SIG-M5 (cell line): ENCODE measurements around the gene GNG7.
"Not testable (repeated sequence)": the region's sequence is repeated elsewhere in the genome, so short reads cannot be mapped to it uniquely, and the experiment has no call there.

Experiments used
- DNase-seq: peaks from one replicate; lab custom pipeline; 2025; lab: John Stamatoyannopoulos, UW

GNG7 gene

GRCh38 chr19:2511570-2511969 is 190.9 kb downstream of the GNG7 start:
- no peak for DNase-seq

- DNase-seq, result no peak
Observed at GRCh38 chr19:2509096-2509495, 193.4 kb downstream of the GNG7 start.

GRCh38 chr19:2507109-2507508 is 195.4 kb downstream of the GNG7 start:
- no peak for DNase-seq

- not testable (repeated sequence) for DNase-seq
Observed at GRCh38 chr19:2506656-2507055, 195.8 kb downstream of the GNG7 start.

- no peak for DNase-seq
Observed at GRCh38 chr19:2503521-2504109, 198.9 kb downstream of the GNG7 start.

GRCh38 chr19:2500841-2501261 is 201.6 kb downstream of the GNG7 start:
- DNase-seq, result no peak

- no peak for DNase-seq
Observed at GRCh38 chr19:2500156-2500555, 202.3 kb downstream of the GNG7 start.

GRCh38 chr19:2497186-2497585 is 205.3 kb downstream of the GNG7 start:
- no peak for DNase-seq

- no peak for DNase-seq
Observed at GRCh38 chr19:2495651-2496316, 206.7 kb downstream of the GNG7 start.

- no peak for DNase-seq
Observed at GRCh38 chr19:2495130-2495641, 207.3 kb downstream of the GNG7 start.

- no peak for DNase-seq
Observed at GRCh38 chr19:2494447-2495129, 207.9 kb downstream of the GNG7 start.

GRCh38 chr19:2494084-2494446 is 208.4 kb downstream of the GNG7 start:
- no peak for DNase-seq

GRCh38 chr19:2493448-2493847 is 209.0 kb downstream of the GNG7 start:
- DNase-seq, result not testable (repeated sequence)

- no peak for DNase-seq
Observed at GRCh38 chr19:2492870-2493269, 209.6 kb downstream of the GNG7 start.

GRCh38 chr19:2491130-2491801 is 211.2 kb downstream of the GNG7 start:
- no peak for DNase-seq

GRCh38 chr19:2490659-2491058 is 211.8 kb downstream of the GNG7 start:
- no peak for DNase-seq

GRCh38 chr19:2488942-2489731 is 213.4 kb downstream of the GNG7 start:
- no peak for DNase-seq

- no peak for DNase-seq
Observed at GRCh38 chr19:2488405-2488941, 214.0 kb downstream of the GNG7 start.

- no peak for DNase-seq
Observed at GRCh38 chr19:2487842-2488241, 214.7 kb downstream of the GNG7 start.

- DNase-seq, result no peak
Observed at GRCh38 chr19:2487090-2487489, 215.4 kb downstream of the GNG7 start.

GRCh38 chr19:2485428-2485827 is 217.1 kb downstream of the GNG7 start:
- no peak for DNase-seq
